ENCODE data around the gene PIK3AP1.

PIK3AP1 gene

DNA sequence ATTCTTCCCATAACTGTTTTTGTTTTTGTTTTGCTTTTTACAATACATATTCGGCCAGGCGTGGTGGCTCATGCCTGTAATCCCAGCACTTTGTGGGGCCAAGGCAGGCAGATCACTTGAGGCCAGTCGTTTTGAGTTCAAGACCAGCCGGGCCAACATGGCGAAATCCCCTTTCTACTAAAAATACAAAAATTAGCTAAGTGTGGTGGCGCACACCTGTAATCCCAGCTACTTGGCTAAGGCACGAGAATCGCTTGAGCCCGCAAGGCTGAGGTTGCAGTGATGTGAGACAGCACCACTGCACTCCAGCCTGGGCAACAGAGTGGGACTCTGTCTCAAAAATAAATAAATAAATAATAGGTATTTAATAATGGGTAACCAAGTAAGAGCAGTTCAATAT, 135.8 kb downstream of the PIK3AP1 start:
- no peaks in the 10 kb centered on the region for H3K27me3 ChIP-seq (ENCODE audit: insufficient read depth, low read depth)
- H3K79me2 ChIP-seq (ENCODE audit: insufficient read depth, low read depth) = peaks cover 72% of the 10 kb centered on the region
- H3K4me2 ChIP-seq = 0 out of 2 replicates have a peak overlapping the region, but pooled peaks have one; percentile 19
- H3K4me1 ChIP-seq (ENCODE audit: low read depth, poor library complexity, severe bottlenecking) = peaks cover 30% of the 10 kb centered on the region
- H3K9ac ChIP-seq = no peak overlapping the region
- H3K4me3 ChIP-seq (IDR thresholded peaks at IDR 0.05; ENCODE audit: insufficient read depth, low read depth, low read length) = no peak overlapping the region
- peaks cover 41% of the 10 kb centered on the region for H4K20me1 ChIP-seq (ENCODE audit: insufficient read depth)
- H3K27ac ChIP-seq = no peak overlapping the region
- H2AFZ ChIP-seq (ENCODE audit: low read depth) = no peak overlapping the region
- no peak for TF ChIP-seq CTCF (conservative IDR thresholded peaks at IDR 0.05; ENCODE audit: low read depth, low read length)
- no peaks in the 10 kb centered on the region for H3K36me3 ChIP-seq (ENCODE audit: insufficient read depth)

DNA sequence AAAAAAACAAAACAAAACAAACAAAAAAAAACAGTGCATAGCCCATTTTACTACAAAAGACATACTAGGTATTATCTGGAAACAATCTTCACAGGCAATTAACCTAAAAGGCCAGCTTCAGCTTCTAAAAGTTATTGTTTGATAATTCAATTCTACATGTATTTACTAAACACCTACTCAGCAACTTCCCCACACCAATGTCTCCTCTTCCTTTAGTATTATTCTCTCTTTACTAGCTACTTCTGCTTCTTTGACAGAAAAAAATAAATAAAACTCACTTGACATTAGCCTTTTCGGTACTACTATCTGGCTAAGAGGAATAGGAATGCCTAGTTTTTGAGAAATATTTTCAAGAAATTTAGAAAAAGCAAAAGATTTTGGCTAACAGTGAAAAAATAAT, 136.3 kb downstream of the PIK3AP1 start:
- H3K27ac ChIP-seq = no peak overlapping the region
- H3K4me3 ChIP-seq (IDR thresholded peaks at IDR 0.05; ENCODE audit: insufficient read depth, low read depth, low read length) = no peak overlapping the region
- H3K27me3 ChIP-seq (ENCODE audit: insufficient read depth, low read depth) = no peaks in the 10 kb centered on the region
- H3K36me3 ChIP-seq (ENCODE audit: insufficient read depth) = no peaks in the 10 kb centered on the region
- peaks cover 30% of the 10 kb centered on the region for H3K4me1 ChIP-seq (ENCODE audit: low read depth, poor library complexity, severe bottlenecking)
- no peak overlapping the region for H3K9ac ChIP-seq
- no peak for TF ChIP-seq CTCF (conservative IDR thresholded peaks at IDR 0.05; ENCODE audit: low read depth, low read length)
- 0 out of 2 replicates have a peak overlapping the region, but pooled peaks have one; percentile 19 for H3K4me2 ChIP-seq
- H2AFZ ChIP-seq (ENCODE audit: low read depth) = no peak overlapping the region
- H3K79me2 ChIP-seq (ENCODE audit: insufficient read depth, low read depth) = peaks cover 77% of the 10 kb centered on the region
- H4K20me1 ChIP-seq (ENCODE audit: insufficient read depth) = peaks cover 45% of the 10 kb centered on the region

- Histone ChIP-seq H3K79me2 (ENCODE audit: insufficient read depth, low read depth) (peaks cover 93% of the 10 kb centered on the region), H3K9ac (no peak overlapping the region), H3K27ac (no peak overlapping the region), H4K20me1 (ENCODE audit: insufficient read depth) (peaks cover 47% of the 10 kb centered on the region), H3K4me1 (ENCODE audit: low read depth, poor library complexity, severe bottlenecking) (peaks cover 3% of the 10 kb centered on the region), H3K36me3 (ENCODE audit: insufficient read depth) (no peaks in the 10 kb centered on the region), H3K27me3 (ENCODE audit: insufficient read depth, low read depth) (no peaks in the 10 kb centered on the region), H3K4me2 (no peak overlapping the region), H3K4me3 (IDR thresholded peaks at IDR 0.05; ENCODE audit: insufficient read depth, low read depth, low read length) (no peak overlapping the region), H2AFZ (ENCODE audit: low read depth) (no peak overlapping the region)
- TF ChIP-seq CTCF (conservative IDR thresholded peaks at IDR 0.05; ENCODE audit: low read depth, low read length) = no peak
Observed at GRCh38 chr10:96579133-96579532, 141.2 kb downstream of the PIK3AP1 start.

DNA sequence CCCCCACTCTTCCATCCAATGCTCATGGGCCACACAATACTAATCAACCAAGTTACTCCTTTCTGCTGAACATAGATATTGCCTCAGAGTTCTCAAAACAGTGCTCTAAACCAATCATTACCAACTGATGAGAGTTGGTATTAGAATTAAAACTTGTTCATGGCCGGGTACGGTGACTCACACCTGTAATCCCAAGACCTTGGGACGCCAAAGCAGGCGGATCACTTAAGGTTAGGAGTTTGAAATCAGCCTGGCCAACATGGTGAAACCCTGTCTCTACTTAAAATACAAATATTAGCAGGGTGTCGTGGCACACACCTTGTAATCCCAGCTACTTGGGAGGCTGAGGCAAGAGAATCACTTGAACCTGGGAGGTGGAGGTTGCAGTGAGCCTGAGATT, 141.7 kb downstream of the PIK3AP1 start:
- no peak overlapping the region for H3K27ac ChIP-seq
- no peak overlapping the region for H3K9ac ChIP-seq
- no peak overlapping the region for H3K4me3 ChIP-seq (IDR thresholded peaks at IDR 0.05; ENCODE audit: insufficient read depth, low read depth, low read length)
- no peak overlapping the region for H3K4me2 ChIP-seq
- H4K20me1 ChIP-seq (ENCODE audit: insufficient read depth) = peaks cover 45% of the 10 kb centered on the region
- peaks cover 92% of the 10 kb centered on the region for H3K79me2 ChIP-seq (ENCODE audit: insufficient read depth, low read depth)
- H3K27me3 ChIP-seq (ENCODE audit: insufficient read depth, low read depth) = no peaks in the 10 kb centered on the region
- TF ChIP-seq CTCF (conservative IDR thresholded peaks at IDR 0.05; ENCODE audit: low read depth, low read length) = no peak
- no peaks in the 10 kb centered on the region for H3K4me1 ChIP-seq (ENCODE audit: low read depth, poor library complexity, severe bottlenecking)
- no peak overlapping the region for H2AFZ ChIP-seq (ENCODE audit: low read depth)
- no peaks in the 10 kb centered on the region for H3K36me3 ChIP-seq (ENCODE audit: insufficient read depth)

All from KMS-11 (cell line).